ENCODE measurements around the gene SERPINB7.

Gene SERPINB7

GRCh38 chr18:63787673-63788072, 12.5 kb downstream of the SERPINB7 start:
- no peak for DNase-seq (ENCODE audit: low read depth in 2 of 2)

- DNase-seq (ENCODE audit: low read depth in 2 of 2): peak; percentile 10 to 46
These were observed 13.4 kb downstream of the SERPINB7 start for GRCh38 chr18:63788447-63789096.

GRCh38 chr18:63789327-63789726, 14.1 kb downstream of the SERPINB7 start:
- no peak for DNase-seq (ENCODE audit: low read depth in 2 of 2)

GRCh38 chr18:63795606-63796005, 20.4 kb downstream of the SERPINB7 start:
- DNase-seq (ENCODE audit: low read depth in 2 of 2): no peak

DNA sequence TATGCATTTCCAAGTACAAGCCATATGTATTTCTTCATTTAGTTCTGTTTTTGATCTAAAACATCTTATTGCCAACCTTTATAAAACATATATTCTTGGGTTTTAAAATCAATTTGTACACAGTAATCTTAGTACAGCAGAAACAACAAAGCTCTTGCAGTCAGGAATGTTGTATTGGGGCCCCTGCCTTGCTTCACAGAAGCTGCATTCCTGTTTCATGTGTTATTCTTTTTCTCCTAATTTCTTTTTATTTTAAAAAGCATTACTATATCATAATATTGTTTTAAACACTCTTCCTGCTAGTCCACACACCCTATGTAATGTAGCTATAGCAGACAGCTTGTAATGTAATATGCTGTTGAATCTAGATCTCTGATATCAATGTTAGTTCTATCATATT, 24.0 kb downstream of the SERPINB7 start:
- DNase-seq (ENCODE audit: low read depth in 2 of 2): no peak

DNA sequence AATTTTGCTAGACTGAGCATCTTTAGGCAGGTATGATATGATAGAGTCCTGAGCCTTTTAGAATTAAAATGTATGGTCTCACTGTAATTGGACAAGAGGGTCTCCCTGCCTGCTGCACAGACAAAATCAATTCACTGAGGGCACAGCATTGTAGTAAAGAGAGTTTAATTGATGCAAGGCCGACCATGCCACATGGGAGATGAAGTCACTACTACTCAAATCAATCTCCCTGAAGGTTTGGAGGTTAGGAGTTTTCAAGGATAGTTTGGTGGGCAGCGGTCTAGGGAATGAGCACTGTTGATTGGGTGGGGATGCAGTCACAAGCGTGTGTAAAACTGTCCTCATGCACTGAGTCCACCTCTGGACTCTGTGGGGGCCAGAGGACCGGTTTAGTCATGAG, 26.1 kb downstream of the SERPINB7 start:
- DNase-seq (ENCODE audit: low read depth in 2 of 2): no peak

DNA sequence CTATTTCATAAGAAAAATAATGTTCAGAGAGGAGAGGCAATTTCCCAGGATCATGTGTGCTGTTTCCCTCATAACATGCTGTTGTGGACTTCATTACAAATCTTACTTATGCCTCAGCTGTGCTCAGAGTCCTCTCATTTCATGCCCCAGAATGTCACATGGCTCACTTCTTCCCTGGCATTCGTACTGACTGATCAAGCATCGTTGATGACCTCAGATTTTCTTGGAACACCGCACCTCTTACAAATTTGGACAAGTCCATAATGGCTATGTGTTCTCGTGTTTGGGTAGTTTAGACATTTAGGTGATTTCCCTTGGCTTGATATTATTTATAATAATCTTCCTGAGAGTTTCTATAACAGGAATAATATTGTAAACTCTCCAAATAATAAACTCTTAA, 32.9 kb downstream of the SERPINB7 start:
- DNase-seq (ENCODE audit: low read depth in 2 of 2): no peak

DNA sequence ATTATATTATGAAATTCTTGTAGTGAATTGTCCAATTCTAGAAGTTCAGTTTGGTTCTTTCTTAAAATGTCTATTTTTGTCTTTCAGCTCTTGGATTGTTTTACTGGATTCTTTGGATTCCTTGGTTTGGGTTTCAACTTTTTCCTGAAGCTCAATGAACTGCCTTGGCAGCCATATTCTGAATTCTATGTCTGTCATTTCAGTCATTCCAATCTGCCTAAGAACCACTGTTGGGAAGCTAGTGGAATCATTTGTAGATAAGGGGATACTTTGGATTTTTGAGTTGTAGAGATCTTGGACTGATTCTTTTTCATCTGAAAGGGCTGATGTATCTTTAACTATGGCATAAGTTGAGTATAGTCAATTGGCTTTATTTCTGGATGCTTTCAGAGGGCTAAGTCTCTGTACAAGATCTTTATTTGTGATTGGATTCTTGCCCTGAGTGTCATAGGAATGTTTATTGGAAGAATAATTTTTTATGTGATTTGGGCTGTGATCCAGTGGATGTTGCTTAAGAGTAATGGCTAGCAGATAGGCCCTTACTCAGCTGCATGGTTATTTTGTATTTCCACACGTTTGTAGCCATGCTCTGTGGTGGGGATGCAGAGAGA, 42.3 kb downstream of the SERPINB7 start:
- no peak for DNase-seq (ENCODE audit: low read depth in 2 of 2)

GRCh38 chr18:63818212-63818611, 43.0 kb downstream of the SERPINB7 start:
- DNase-seq (ENCODE audit: low read depth in 2 of 2): no peak

- no peak for DNase-seq (ENCODE audit: low read depth in 2 of 2)
These were observed 44.6 kb downstream of the SERPINB7 start for GRCh38 chr18:63819786-63820185.

DNA sequence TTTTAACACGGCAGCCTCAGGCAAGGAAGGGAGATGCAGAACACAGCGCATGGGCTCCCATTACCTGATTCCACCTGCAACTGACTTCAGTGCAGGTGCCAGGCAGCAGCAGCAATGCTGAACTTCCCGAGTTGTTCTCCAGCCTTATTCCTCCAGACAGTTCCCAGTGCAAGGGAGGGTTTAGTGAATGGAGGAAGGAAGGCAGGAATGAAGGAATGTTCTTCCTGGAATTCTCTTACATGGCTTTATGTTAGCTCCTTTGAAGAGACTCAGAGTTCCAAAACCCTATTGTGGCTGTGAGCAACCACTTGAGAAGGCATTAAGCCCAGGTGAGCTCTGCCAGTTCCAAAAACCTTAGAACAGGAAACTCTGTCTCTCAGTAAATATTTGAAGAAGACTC, 45.5 kb downstream of the SERPINB7 start:
- no peak for DNase-seq (ENCODE audit: low read depth in 2 of 2)

DNA sequence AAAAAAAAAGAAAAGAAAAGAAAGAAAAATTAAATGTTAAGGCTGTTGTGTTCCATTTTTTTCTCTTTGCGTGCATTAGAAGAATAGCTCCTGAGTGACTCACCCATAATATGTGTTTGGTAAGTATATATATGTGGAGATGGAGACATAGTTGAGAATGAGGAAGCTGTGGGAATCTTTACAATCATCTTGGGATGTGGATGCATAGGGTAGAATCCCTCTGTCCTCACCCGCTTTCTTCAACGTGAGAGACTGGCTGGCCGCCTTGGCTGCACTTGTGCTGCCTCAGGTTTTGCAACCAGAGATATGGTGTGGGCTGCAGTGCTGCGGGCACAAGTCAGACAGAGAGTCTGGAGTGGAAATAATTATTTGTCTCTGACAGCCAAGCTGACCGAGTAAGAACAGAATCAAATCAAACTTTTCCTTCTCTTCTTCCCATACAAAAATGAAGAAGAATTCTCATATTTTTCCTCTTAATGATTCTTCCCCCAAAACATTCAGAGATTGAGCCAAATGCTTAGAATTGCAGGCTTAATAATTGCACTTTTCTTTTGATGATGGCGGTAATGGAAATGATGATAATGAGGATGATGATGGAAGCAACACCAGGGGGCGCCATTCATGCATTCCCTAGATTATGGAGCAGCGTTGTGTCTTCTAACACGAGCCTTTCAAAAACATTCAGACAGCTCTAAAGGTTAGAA, 48.5 kb downstream of the SERPINB7 start:
- peak; percentile 9 to 13 for DNase-seq (ENCODE audit: low read depth in 2 of 2)

GRCh38 chr18:63824220-63824525, 49.0 kb downstream of the SERPINB7 start:
- no peak for DNase-seq (ENCODE audit: low read depth in 2 of 2)

DNA sequence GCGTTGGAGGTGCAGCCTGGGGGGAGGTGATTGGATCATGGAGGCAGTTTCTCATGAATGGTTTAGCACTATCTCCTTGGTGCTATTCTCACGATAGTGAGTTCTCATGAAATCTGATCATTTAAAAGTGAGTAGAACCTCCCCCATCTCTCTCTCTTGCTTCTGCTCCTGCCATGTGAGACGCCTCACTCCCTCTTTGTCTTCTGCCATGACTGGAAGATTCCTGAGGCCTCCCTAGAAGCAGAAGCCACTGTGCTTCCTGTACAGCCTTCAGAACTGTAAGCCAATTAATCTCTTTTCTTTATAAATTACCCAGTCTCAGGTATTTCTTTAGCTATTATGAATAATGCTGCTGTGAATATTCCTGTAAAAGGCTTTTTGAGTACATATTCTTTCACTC, 52.9 kb downstream of the SERPINB7 start:
- no peak for DNase-seq (ENCODE audit: low read depth in 2 of 2)

DNA sequence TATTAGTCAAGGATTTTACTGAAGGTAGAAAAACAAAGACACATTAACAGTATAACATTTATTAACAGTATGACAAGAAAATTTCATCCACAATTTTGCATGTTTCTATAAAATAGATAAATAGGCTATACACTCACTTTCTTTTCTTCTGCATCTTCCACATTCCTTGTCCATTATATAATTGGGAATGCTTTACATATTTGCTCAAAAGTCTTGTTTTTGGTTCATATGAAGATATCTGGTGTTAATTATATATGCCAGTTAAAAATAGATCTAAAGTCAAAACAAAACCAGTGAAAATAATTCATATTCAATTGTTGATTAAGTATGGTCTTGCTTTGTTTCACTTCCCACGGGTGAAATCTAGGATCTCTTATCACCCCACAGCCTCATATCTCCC, 53.4 kb downstream of the SERPINB7 start:
- DNase-seq (ENCODE audit: low read depth in 2 of 2): no peak

GRCh38 chr18:63829886-63830285, 54.7 kb downstream of the SERPINB7 start:
- no peak for DNase-seq (ENCODE audit: low read depth in 2 of 2)

- no peak for DNase-seq (ENCODE audit: low read depth in 2 of 2)
These were observed 56.0 kb downstream of the SERPINB7 start for GRCh38 chr18:63831080-63831788.

GRCh38 chr18:63832470-63832869, 57.3 kb downstream of the SERPINB7 start:
- DNase-seq (ENCODE audit: low read depth in 2 of 2): no peak

- DNase-seq (ENCODE audit: low read depth in 2 of 2): no peak
These were observed 59.4 kb downstream of the SERPINB7 start for GRCh38 chr18:63834471-63835113.

GRCh38 chr18:63836456-63836855, 61.2 kb downstream of the SERPINB7 start:
- DNase-seq (ENCODE audit: low read depth in 2 of 2): no peak

- DNase-seq (ENCODE audit: low read depth in 2 of 2): no peak
These were observed 62.4 kb downstream of the SERPINB7 start for GRCh38 chr18:63837590-63837989.

DNA sequence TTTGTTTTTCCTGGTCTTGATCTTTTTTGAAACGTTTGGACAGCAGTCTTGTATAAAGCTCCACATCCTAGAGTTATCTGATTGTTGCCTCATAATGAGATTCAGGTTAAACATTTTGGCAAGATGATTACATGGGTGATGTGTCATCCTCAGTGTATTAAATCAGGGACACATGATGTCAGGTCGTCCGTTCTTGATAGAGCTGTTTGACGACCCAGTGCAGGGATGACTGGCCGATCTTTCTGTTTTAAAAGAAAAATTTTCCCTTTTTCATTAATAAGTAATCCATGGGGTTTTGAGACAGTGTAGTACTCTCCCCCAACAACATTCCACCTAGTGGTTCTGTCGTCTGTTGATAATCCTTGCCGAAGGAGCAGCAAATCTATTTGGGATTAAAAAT, 67.8 kb downstream of the SERPINB7 start:
- DNase-seq (ENCODE audit: low read depth in 2 of 2): no peak

All from stimulated activated CD8-positive, alpha-beta memory T cell treated with anti-CD3 and anti-CD28 coated beads, Interleukin-2, amount 100 ng/mL, for 48 hours (primary cell).